Bronchial epithelial cell (primary cell): ENCODE results near the gene ADAMTSL2. TPM values are rescaled to one million over a fixed set of nuclear protein-coding genes. Genes with fewer than 3 reads are reported as not detected.

Source experiments
- DNase-seq: peaks from one replicate; pipeline ENCODE4 v3.0.0-alpha.2; 2010; ENCODE audit warnings: low read depth
- FAIRE-seq: peaks from 2 replicates; lab custom pipeline; 2011; peaks lifted over from hg19 to GRCh38; lab: Jason Lieb, UNC
- H3K27me3 ChIP-seq: 2 replicates; pipeline ENCODE4 v1.5.1; 2011; ENCODE audit warnings: low read length; ENCODE audit not compliant: control insufficient read depth, insufficient read depth
- H3K36me3 ChIP-seq: 2 replicates; pipeline ENCODE4 v1.5.1; 2011; ENCODE audit warnings: low read length; ENCODE audit not compliant: control insufficient read depth, insufficient read depth
- H3K4me3 ChIP-seq: 2 replicates; pipeline ENCODE4 v1.5.1; 2011; ENCODE audit warnings: mild to moderate bottlenecking, low read depth, low read length, control low read depth
- CTCF ChIP-seq: IDR thresholded peaks from 2 replicates; pipeline ENCODE4 v1.5.1; 2011; ENCODE audit warnings: mild to moderate bottlenecking, moderate library complexity, low read length, control low read depth, inconsistent platforms; ENCODE audit not compliant: insufficient read depth, severe bottlenecking
- total RNA-seq: library from RNA; depleted of rRNA; stranded (reverse); fragments of >200 nt; gene quantifications from 2 replicates; pipeline ENCODE4 v1.2.1, GENCODE V29; 2014

Gene ADAMTSL2
- total RNA-seq, 1 donor from 2014 or later: not detected

- DNase-seq: no peak
- H3K4me3 ChIP-seq: no peak overlapping the region
- peaks cover 4% of the 10 kb centered on the region for H3K27me3 ChIP-seq
- no peak for TF ChIP-seq CTCF
- H3K36me3 ChIP-seq: no peaks in the 10 kb centered on the region
- FAIRE-seq: no peak
These were observed 84.2 kb downstream of the ADAMTSL2 start for GRCh38 chr9:133618726-133619125.

- no peak for TF ChIP-seq CTCF
- Histone ChIP-seq H3K36me3 (no peaks in the 10 kb centered on the region), H3K4me3 (no peak overlapping the region), H3K27me3 (peaks cover 4% of the 10 kb centered on the region)
- FAIRE-seq: no peak
- DNase-seq: no peak
These were observed 85.3 kb downstream of the ADAMTSL2 start for GRCh38 chr9:133619791-133620190.

GRCh38 chr9:133621725-133622267 lies 87.3 kb downstream of the ADAMTSL2 start:
- DNase-seq: no peak
- no peak for TF ChIP-seq CTCF
- Histone ChIP-seq H3K27me3 (peaks cover 2% of the 10 kb centered on the region), H3K36me3 (no peaks in the 10 kb centered on the region), H3K4me3 (no peak overlapping the region)
- no peak for FAIRE-seq

- FAIRE-seq: no peak
- Histone ChIP-seq H3K4me3 (no peak overlapping the region), H3K36me3 (no peaks in the 10 kb centered on the region), H3K27me3 (no peaks in the 10 kb centered on the region)
- TF ChIP-seq CTCF: no peak
- DNase-seq: no peak
These were observed 88.1 kb downstream of the ADAMTSL2 start for GRCh38 chr9:133622555-133622954.

Other genes starting within 250 kb of the ADAMTSL2 start
- gene SURF6, start 198.5 kb upstream of the ADAMTSL2 start, total RNA-seq: 9.0 and 11.1 TPM in 2 replicates
- gene MED22, start 186.6 kb upstream of the ADAMTSL2 start, total RNA-seq: 17.5 and 21.3 TPM in 2 replicates
- 2,200 and 3,023 TPM in 2 replicates for gene RPL7A, start 186.5 kb upstream of the ADAMTSL2 start, total RNA-seq
- 23.4 and 44.5 TPM in 2 replicates for gene SURF1, start 178.2 kb upstream of the ADAMTSL2 start, total RNA-seq
- 46.6 and 51.3 TPM in 2 replicates for gene SURF2, start 178.2 kb upstream of the ADAMTSL2 start, total RNA-seq
- gene SURF4, start 158.6 kb upstream of the ADAMTSL2 start, total RNA-seq: 269 and 295 TPM in 2 replicates
- under 0.01 and 0.38 TPM in 2 replicates for gene STKLD1, start 158.3 kb upstream of the ADAMTSL2 start, total RNA-seq
- 13.7 and 15.5 TPM in 2 replicates for gene REXO4, start 116.7 kb upstream of the ADAMTSL2 start, total RNA-seq
- gene ADAMTS13, start 112.3 kb upstream of the ADAMTSL2 start, total RNA-seq: 0.53 and 1.0 TPM in 2 replicates
- 5.5 and 9.2 TPM in 2 replicates for gene CACFD1, start 74.7 kb upstream of the ADAMTSL2 start, total RNA-seq
- 2.6 and 2.9 TPM in 2 replicates for gene SLC2A6, start 55.6 kb upstream of the ADAMTSL2 start, total RNA-seq
- gene MYMK, start 9.7 kb upstream of the ADAMTSL2 start, total RNA-seq: not detected in 2 replicates
- gene FAM163B, start 74.7 kb downstream of the ADAMTSL2 start, total RNA-seq: not detected in 2 replicates
- gene DBH, start 101.7 kb downstream of the ADAMTSL2 start, total RNA-seq: not detected in 2 replicates
- under 0.01 and 0.26 TPM in 2 replicates for gene SARDH, start 203.6 kb downstream of the ADAMTSL2 start, total RNA-seq